OCI-LY7 (cell line): ENCODE data around the gene MGRN1. TPM values are rescaled to one million over a fixed set of nuclear protein-coding genes. Genes with fewer than 3 reads are reported as not detected.

ENCODE experiments used
- BruUV-seq: library from RNA; stranded (reverse); fragments of 400-500 nt; replicated peaks from 2 replicates; lab custom pipeline; 2021; lab: Mats Ljungman, UMichigan
- CTCF ChIA-PET: fragments of 300-600 bp; sonication (Branson Sonifier 250); formaldehyde crosslinking; loops from one replicate; lab custom pipeline; 2022; ENCODE audit warnings: antibody characterized with exemption; ENCODE audit not compliant: unreplicated experiment; lab: Charles Lee
- POLR2A ChIA-PET: fragments of 300-600 bp; sonication (Branson Sonifier 250); formaldehyde crosslinking; loops from one replicate; lab custom pipeline; 2022; ENCODE audit warnings: antibody characterized with exemption; lab: Charles Lee
- DNase-seq: peaks from one replicate; pipeline ENCODE4 v3.0.0-alpha.2; 2015; ENCODE audit warnings: low spot score
- H2AFZ ChIP-seq: fragments of 200-600 bp; sonication (generic), shearing (Covaris generic); 2 replicates; pipeline ENCODE4 v1.6.1; 2014; ENCODE audit warnings: mild to moderate bottlenecking, antibody characterized with exemption, low read length, moderate library complexity
- H3K27ac ChIP-seq: fragments of 200-600 bp; sonication (generic); 2 replicates; pipeline ENCODE4 v1.5.1; 2014; ENCODE audit warnings: mixed run types, low read depth, mild to moderate bottlenecking, moderate library complexity, low read length, inconsistent platforms; ENCODE audit not compliant: poor library complexity, severe bottlenecking
- H3K36me3 ChIP-seq: fragments of 200-600 bp; sonication (generic); 2 replicates; pipeline ENCODE4 v1.6.1; 2014; ENCODE audit warnings: mild to moderate bottlenecking, antibody characterized with exemption, low read length, moderate library complexity, mixed read lengths; ENCODE audit not compliant: insufficient read depth
- H3K4me1 ChIP-seq: fragments of 200-600 bp; sonication (generic); 2 replicates; pipeline ENCODE4 v1.5.1; 2014; ENCODE audit warnings: mild to moderate bottlenecking, low read length; ENCODE audit not compliant: insufficient read depth, poor library complexity, severe bottlenecking
- H3K4me2 ChIP-seq: fragments of 200-600 bp; sonication (generic); 2 replicates; pipeline ENCODE4 v1.6.1; 2014; ENCODE audit warnings: mild to moderate bottlenecking, low read length
- H3K4me3 ChIP-seq: fragments of 200-600 bp; sonication (generic); 2 replicates; pipeline ENCODE4 v1.5.1; 2014; ENCODE audit warnings: mild to moderate bottlenecking, low read depth, low read length; ENCODE audit not compliant: poor library complexity, severe bottlenecking
- H3K79me2 ChIP-seq: fragments of 200-600 bp; sonication (generic); 2 replicates; pipeline ENCODE4 v1.6.1; 2016; ENCODE audit warnings: low read depth, mild to moderate bottlenecking, low read length, moderate library complexity, mixed read lengths; ENCODE audit not compliant: insufficient read depth
- H3K9me2 ChIP-seq: fragments of 200-600 bp; sonication (generic); 2 replicates; pipeline ENCODE4 v1.6.1; 2016; ENCODE audit warnings: mild to moderate bottlenecking, low read length, mixed read lengths; ENCODE audit not compliant: insufficient read depth
- H3K9me3 ChIP-seq: fragments of 200-600 bp; sonication (generic); 2 replicates; pipeline ENCODE4 v1.6.1; 2014; ENCODE audit warnings: mild to moderate bottlenecking, mixed run types, low read length, mixed read lengths
- H4K20me1 ChIP-seq: fragments of 200-600 bp; sonication (generic); 2 replicates; pipeline ENCODE4 v1.6.1; 2014; ENCODE audit warnings: mild to moderate bottlenecking, antibody characterized with exemption, low read length, moderate library complexity, mixed read lengths; ENCODE audit not compliant: insufficient read depth
- CTCF ChIP-seq: fragments of 200-600 bp; sonication (generic); conservative IDR thresholded peaks from 2 replicates; pipeline ENCODE4 v1.5.1; 2014; ENCODE audit warnings: mild to moderate bottlenecking, antibody characterized with exemption, low read length, moderate library complexity, mixed read lengths
- EZH2phosphoT487 ChIP-seq: fragments of 200-600 bp; sonication (generic); IDR thresholded peaks from 2 replicates; pipeline ENCODE4 v1.6.1; 2018; ENCODE audit warnings: low read depth, borderline replicate concordance, mild to moderate bottlenecking, mixed run types, antibody characterized with exemption, low read length, moderate library complexity, mixed read lengths
- intact Hi-C: fragments of 100-400 bp; cut with micrococcal nuclease; formaldehyde crosslinking; loops from one replicate; pipeline ENCODE4 v1.10.0; 2022; ENCODE audit not compliant: unreplicated experiment
- total RNA-seq, 2 experiments: library from RNA; depleted of rRNA in 1 of 2; stranded (reverse); fragments of >200 nt in 1 of 2; shearing (Covaris generic) in 1 of 2; gene quantifications; 2 replicates each; pipeline ENCODE4 v1.2.3, GENCODE V29; 2014 to 2022

Gene MGRN1
- total RNA-seq, 2 experiments from 2014 or later, result 14.1 to 43.1 TPM

- Histone ChIP-seq H3K27ac (no peak overlapping the region), H3K9me3 (no peaks in the 10 kb centered on the region), H3K4me1 (no peaks in the 10 kb centered on the region), H3K9me2 (no peaks in the 10 kb centered on the region), H3K36me3 (peaks cover 19% of the 10 kb centered on the region; the same call in 1 of the 2 replicates), H3K4me2 (no peak overlapping the region), H3K79me2 (no peaks in the 10 kb centered on the region), H2AFZ (no peak overlapping the region), H4K20me1 (no peaks in the 10 kb centered on the region), H3K4me3 (no peak overlapping the region)
- ChIA-PET CTCF (interaction anchor here (0.5 kb wide), 1 partner anchor 304 kb away, joined by 9 read pairs; no protein-coding TSS in a partner anchor), POLR2A (interaction anchor here (0.6 kb wide), 1 partner anchor 21 kb away, joined by 5 read pairs; no protein-coding TSS in a partner anchor)
- BruUV-seq, result no TSS peak
- intact Hi-C loops, result no loop called here
- TF ChIP-seq CTCF (no peak), EZH2phosphoT487 (no peak)
- DNase-seq, result no peak
Observed at GRCh38 chr16:4724661-4725270, 100.1 kb downstream of the MGRN1 start.

- no peak for DNase-seq
- no peak overlapping the region for H2AFZ ChIP-seq
- POLR2A ChIA-PET, result no interaction called here
- no TSS peak for BruUV-seq
- H4K20me1 ChIP-seq, result no peaks in the 10 kb centered on the region
- no peaks in the 10 kb centered on the region for H3K4me1 ChIP-seq
- H3K79me2 ChIP-seq, result no peaks in the 10 kb centered on the region
- H3K36me3 ChIP-seq, result peaks cover 26% of the 10 kb centered on the region; the same call in 1 of the 2 replicates
- no peaks in the 10 kb centered on the region for H3K9me2 ChIP-seq
- H3K9me3 ChIP-seq, result no peaks in the 10 kb centered on the region
- CTCF ChIA-PET, result no interaction called here
- intact Hi-C loops, result no loop called here
- no peak overlapping the region for H3K4me3 ChIP-seq
- H3K4me2 ChIP-seq, result no peak overlapping the region
- no peak overlapping the region for H3K27ac ChIP-seq
- TF ChIP-seq CTCF, result no peak
- no peak for TF ChIP-seq EZH2phosphoT487
Observed at GRCh38 chr16:4726616-4727015, 102.0 kb downstream of the MGRN1 start.

- intact Hi-C loops, result no loop called here
- POLR2A ChIA-PET, result no interaction called here
- no peak overlapping the region for H2AFZ ChIP-seq
- H3K36me3 ChIP-seq, result peaks cover 19% of the 10 kb centered on the region; the same call in 1 of the 2 replicates
- no peaks in the 10 kb centered on the region for H4K20me1 ChIP-seq
- peaks cover 12% of the 10 kb centered on the region; the same call in 1 of the 2 replicates for H3K79me2 ChIP-seq
- H3K9me3 ChIP-seq, result no peaks in the 10 kb centered on the region
- peaks cover 9% of the 10 kb centered on the region for H3K4me1 ChIP-seq
- no peak overlapping the region for H3K27ac ChIP-seq
- H3K4me3 ChIP-seq, result no peak overlapping the region
- TF ChIP-seq EZH2phosphoT487, result no peak
- no peak for TF ChIP-seq CTCF
- no peak for DNase-seq
- CTCF ChIA-PET, result no interaction called here
- BruUV-seq, result no TSS peak
- H3K9me2 ChIP-seq, result no peaks in the 10 kb centered on the region
- no peak overlapping the region for H3K4me2 ChIP-seq
Observed at GRCh38 chr16:4728676-4729075, 104.0 kb downstream of the MGRN1 start.
